GM12891 (cell line): Measurements from ENCODE around the gene GATD1.

ENCODE experiments used
- PAX5 ChIP-seq: IDR thresholded peaks from 2 replicates; pipeline ENCODE4 v1.6.1; 2011; ENCODE audit warnings: low read length, moderate library complexity, mild to moderate bottlenecking; ENCODE audit not compliant: insufficient read depth, severe bottlenecking
- POLR2A ChIP-seq: IDR thresholded peaks from 2 replicates; pipeline ENCODE4 v1.6.1; 2011; ENCODE audit warnings: low read depth, low read length, control low read depth
- POLR2AphosphoS5 ChIP-seq: IDR thresholded peaks from 2 replicates; pipeline ENCODE4 v1.6.1; 2011; ENCODE audit warnings: low read depth, low read length, control low read depth
- TAF1 ChIP-seq: IDR thresholded peaks from 2 replicates; pipeline ENCODE4 v1.6.1; 2011; ENCODE audit warnings: low read depth, low read length, control low read depth

DNA sequence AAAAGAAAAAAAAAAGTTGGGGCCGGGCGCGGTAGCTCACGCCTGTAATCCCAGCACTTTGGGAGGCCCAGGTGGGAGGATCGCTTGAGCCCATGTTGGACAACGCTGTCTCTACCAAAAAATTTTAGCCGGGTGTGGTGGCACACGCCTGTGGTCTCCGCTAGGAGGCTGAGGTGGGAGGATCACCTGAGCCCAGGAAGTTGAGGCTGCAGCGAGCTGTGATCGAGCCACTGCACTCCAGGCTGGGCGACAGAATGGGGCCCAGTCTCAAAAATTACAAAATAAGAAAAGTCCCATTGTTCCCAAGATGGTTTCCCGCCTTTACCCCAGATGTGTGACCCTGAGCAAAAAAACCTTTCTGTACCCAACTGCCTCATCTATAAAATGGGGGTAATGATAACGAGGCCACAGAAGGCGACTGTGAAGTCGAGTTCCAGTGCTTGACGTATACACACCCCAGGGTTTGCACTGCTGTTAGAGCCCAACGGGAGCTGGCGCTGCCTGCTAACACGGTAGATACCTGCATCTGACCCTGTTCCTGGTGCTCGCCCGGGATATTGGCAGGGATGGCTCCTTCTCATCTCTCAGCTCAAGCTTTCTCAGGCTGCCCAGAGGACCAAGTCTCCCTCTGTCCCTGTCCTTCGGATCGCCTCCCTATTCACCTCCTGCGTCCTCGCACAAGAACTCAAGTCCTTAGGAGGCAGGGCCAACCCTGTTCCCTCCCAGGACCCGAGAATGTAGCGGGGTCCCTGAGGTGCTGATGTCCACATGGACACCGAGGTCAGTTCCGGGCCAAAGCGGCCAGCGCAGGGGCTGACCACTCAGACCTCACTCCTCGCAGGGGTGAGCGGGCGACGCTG lies 31.4 kb upstream of the GATD1 start:
- no peak for TF ChIP-seq POLR2A
- TF ChIP-seq PAX5 = no peak
- no peak for TF ChIP-seq POLR2AphosphoS5
- TF ChIP-seq TAF1 = no peak
